Memory B cell (primary cell): Measurements from ENCODE around the gene CNTN5.

ENCODE experiments used
- ATAC-seq: fragments of 150-1000 bp; cut with Tn5 transposase; 2 replicates; pipeline ENCODE4 v1.10.0; 2021; ENCODE audit warnings: low read depth, mild to moderate bottlenecking, moderate library complexity
- DNase-seq, 2 donors: peaks; one replicate each; pipeline ENCODE4 v3.0.0; 2022; ENCODE audit warnings: low spot score in 2 of 2
- H3K27ac Mint-ChIP-seq: one replicate; pipeline ENCODE4 v1.8.0; 2022; ENCODE audit warnings: mild to moderate bottlenecking, moderate library complexity, mixed read lengths
- H3K27me3 Mint-ChIP-seq: one replicate; pipeline ENCODE4 v1.8.0; 2022; ENCODE audit warnings: mixed read lengths
- H3K36me3 Mint-ChIP-seq: one replicate; pipeline ENCODE4 v1.8.0; 2022; ENCODE audit warnings: mild to moderate bottlenecking, mixed read lengths
- H3K4me1 Mint-ChIP-seq: one replicate; pipeline ENCODE4 v1.8.0; 2022; ENCODE audit warnings: mixed read lengths
- H3K4me3 Mint-ChIP-seq: one replicate; pipeline ENCODE4 v1.8.0; 2022; ENCODE audit warnings: mild to moderate bottlenecking, moderate library complexity, mixed read lengths
- H3K9me3 Mint-ChIP-seq: one replicate; pipeline ENCODE4 v1.8.0; 2022; ENCODE audit warnings: mixed read lengths

The CNTN5 gene

GRCh38 chr11:99418927-99419720 lies 398.4 kb downstream of the CNTN5 start:
- Mint-ChIP-seq H3K27ac (no peak overlapping the region), H3K27me3 (no peaks in the 10 kb centered on the region), H3K9me3 (peaks cover 1% of the 10 kb centered on the region), H3K4me1 (no peaks in the 10 kb centered on the region), H3K36me3 (no peaks in the 10 kb centered on the region), H3K4me3 (no peak overlapping the region)
- DNase-seq (no peak), ATAC-seq (no peak)

- H3K9me3 Mint-ChIP-seq: peaks cover 2% of the 10 kb centered on the region
- DNase-seq (no peak), ATAC-seq (no peak)
- H3K27ac Mint-ChIP-seq: no peak overlapping the region
- no peak overlapping the region for H3K4me3 Mint-ChIP-seq
- no peaks in the 10 kb centered on the region for H3K4me1 Mint-ChIP-seq
- H3K36me3 Mint-ChIP-seq: no peaks in the 10 kb centered on the region
- H3K27me3 Mint-ChIP-seq: no peaks in the 10 kb centered on the region
Observed at GRCh38 chr11:99419991-99420390, 399.2 kb downstream of the CNTN5 start.

GRCh38 chr11:99422581-99423427 lies 402.1 kb downstream of the CNTN5 start:
- no peak overlapping the region for H3K27ac Mint-ChIP-seq
- peaks cover 2% of the 10 kb centered on the region for H3K9me3 Mint-ChIP-seq
- no peak overlapping the region for H3K4me3 Mint-ChIP-seq
- H3K27me3 Mint-ChIP-seq: no peaks in the 10 kb centered on the region
- H3K36me3 Mint-ChIP-seq: no peaks in the 10 kb centered on the region
- H3K4me1 Mint-ChIP-seq: no peaks in the 10 kb centered on the region
- no peak for ATAC-seq
- DNase-seq: no peak

GRCh38 chr11:99423428-99423983 lies 402.8 kb downstream of the CNTN5 start:
- no peak for ATAC-seq

GRCh38 chr11:99424313-99425084 lies 403.8 kb downstream of the CNTN5 start:
- Mint-ChIP-seq H3K36me3 (no peaks in the 10 kb centered on the region), H3K4me1 (no peaks in the 10 kb centered on the region), H3K4me3 (no peak overlapping the region), H3K9me3 (peaks cover 3% of the 10 kb centered on the region), H3K27ac (no peak overlapping the region), H3K27me3 (no peaks in the 10 kb centered on the region)
- ATAC-seq: no peak
- no peak for DNase-seq

More at GRCh38 chr11:99423428-99423983, 402.8 kb downstream of the CNTN5 start:
- Mint-ChIP-seq H3K36me3 (no peaks in the 10 kb centered on the region), H3K27ac (no peak overlapping the region), H3K4me3 (no peak overlapping the region), H3K9me3 (peaks cover 2% of the 10 kb centered on the region), H3K4me1 (no peaks in the 10 kb centered on the region), H3K27me3 (no peaks in the 10 kb centered on the region)
- no peak for DNase-seq

- H3K27me3 Mint-ChIP-seq: no peaks in the 10 kb centered on the region
- H3K4me3 Mint-ChIP-seq: no peak overlapping the region
- no peaks in the 10 kb centered on the region for H3K36me3 Mint-ChIP-seq
- no peak overlapping the region for H3K27ac Mint-ChIP-seq
- H3K4me1 Mint-ChIP-seq: no peaks in the 10 kb centered on the region
- H3K9me3 Mint-ChIP-seq: peaks cover 5% of the 10 kb centered on the region
- no peak for ATAC-seq
- no peak for DNase-seq
Observed at GRCh38 chr11:99425596-99425995, 404.8 kb downstream of the CNTN5 start.

GRCh38 chr11:99432677-99433076 lies 411.9 kb downstream of the CNTN5 start:
- Mint-ChIP-seq H3K36me3 (no peaks in the 10 kb centered on the region), H3K4me3 (no peak overlapping the region), H3K27me3 (no peaks in the 10 kb centered on the region), H3K4me1 (no peaks in the 10 kb centered on the region), H3K27ac (no peak overlapping the region), H3K9me3 (peaks cover 10% of the 10 kb centered on the region)
- no peak for ATAC-seq
- no peak for DNase-seq

- Mint-ChIP-seq H3K9me3 (no peaks in the 10 kb centered on the region), H3K36me3 (no peaks in the 10 kb centered on the region), H3K4me1 (no peaks in the 10 kb centered on the region), H3K27ac (no peak overlapping the region), H3K4me3 (no peak overlapping the region), H3K27me3 (no peaks in the 10 kb centered on the region)
- DNase-seq (no peak), ATAC-seq (no peak)
Observed at GRCh38 chr11:99443276-99443675, 422.5 kb downstream of the CNTN5 start.

- H3K9me3 Mint-ChIP-seq: no peaks in the 10 kb centered on the region
- H3K36me3 Mint-ChIP-seq: no peaks in the 10 kb centered on the region
- H3K27ac Mint-ChIP-seq: no peak overlapping the region
- H3K4me1 Mint-ChIP-seq: no peaks in the 10 kb centered on the region
- DNase-seq: no peak
- ATAC-seq: no peak
- H3K4me3 Mint-ChIP-seq: no peak overlapping the region
- H3K27me3 Mint-ChIP-seq: no peaks in the 10 kb centered on the region
Observed at GRCh38 chr11:99446400-99446799, 425.7 kb downstream of the CNTN5 start.

GRCh38 chr11:99449345-99449744 lies 428.6 kb downstream of the CNTN5 start:
- H3K4me3 Mint-ChIP-seq: no peak overlapping the region
- H3K9me3 Mint-ChIP-seq: no peaks in the 10 kb centered on the region
- no peaks in the 10 kb centered on the region for H3K4me1 Mint-ChIP-seq
- no peaks in the 10 kb centered on the region for H3K27me3 Mint-ChIP-seq
- H3K27ac Mint-ChIP-seq: no peak overlapping the region
- no peak for DNase-seq
- no peak for ATAC-seq
- no peaks in the 10 kb centered on the region for H3K36me3 Mint-ChIP-seq

GRCh38 chr11:99452075-99452474 lies 431.3 kb downstream of the CNTN5 start:
- no peaks in the 10 kb centered on the region for H3K4me1 Mint-ChIP-seq
- H3K27me3 Mint-ChIP-seq: no peaks in the 10 kb centered on the region
- H3K9me3 Mint-ChIP-seq: no peaks in the 10 kb centered on the region
- H3K27ac Mint-ChIP-seq: no peak overlapping the region
- H3K36me3 Mint-ChIP-seq: no peaks in the 10 kb centered on the region
- DNase-seq: no peak
- ATAC-seq: no peak
- no peak overlapping the region for H3K4me3 Mint-ChIP-seq

GRCh38 chr11:99461913-99462312 lies 441.2 kb downstream of the CNTN5 start:
- peaks cover 3% of the 10 kb centered on the region for H3K9me3 Mint-ChIP-seq
- no peak overlapping the region for H3K4me3 Mint-ChIP-seq
- no peaks in the 10 kb centered on the region for H3K27me3 Mint-ChIP-seq
- no peaks in the 10 kb centered on the region for H3K36me3 Mint-ChIP-seq
- no peaks in the 10 kb centered on the region for H3K4me1 Mint-ChIP-seq
- ATAC-seq (no peak), DNase-seq (no peak)
- no peak overlapping the region for H3K27ac Mint-ChIP-seq

- no peaks in the 10 kb centered on the region for H3K4me1 Mint-ChIP-seq
- H3K27ac Mint-ChIP-seq: no peak overlapping the region
- DNase-seq (no peak), ATAC-seq (no peak)
- no peaks in the 10 kb centered on the region for H3K36me3 Mint-ChIP-seq
- H3K9me3 Mint-ChIP-seq: peaks cover 1% of the 10 kb centered on the region
- no peaks in the 10 kb centered on the region for H3K27me3 Mint-ChIP-seq
- no peak overlapping the region for H3K4me3 Mint-ChIP-seq
Observed at GRCh38 chr11:99464985-99465384, 444.2 kb downstream of the CNTN5 start.

GRCh38 chr11:99489581-99489980 lies 468.8 kb downstream of the CNTN5 start:
- ATAC-seq (no peak), DNase-seq (no peak)
- Mint-ChIP-seq H3K4me1 (no peaks in the 10 kb centered on the region), H3K9me3 (peaks cover 3% of the 10 kb centered on the region), H3K27me3 (no peaks in the 10 kb centered on the region), H3K27ac (no peak overlapping the region), H3K36me3 (no peaks in the 10 kb centered on the region), H3K4me3 (no peak overlapping the region)
